Ramos (cell line): ENCODE data around the gene CSRNP3.

Experiments used
- in situ Hi-C: fragments of 300-500 bp; cut with MboI; formaldehyde crosslinking; loops from one replicate; pipeline ENCODE4 v1.14.3; 2022; ENCODE audit warnings: low sequenced_read_pairs; ENCODE audit not compliant: unreplicated experiment

The CSRNP3 gene

DNA sequence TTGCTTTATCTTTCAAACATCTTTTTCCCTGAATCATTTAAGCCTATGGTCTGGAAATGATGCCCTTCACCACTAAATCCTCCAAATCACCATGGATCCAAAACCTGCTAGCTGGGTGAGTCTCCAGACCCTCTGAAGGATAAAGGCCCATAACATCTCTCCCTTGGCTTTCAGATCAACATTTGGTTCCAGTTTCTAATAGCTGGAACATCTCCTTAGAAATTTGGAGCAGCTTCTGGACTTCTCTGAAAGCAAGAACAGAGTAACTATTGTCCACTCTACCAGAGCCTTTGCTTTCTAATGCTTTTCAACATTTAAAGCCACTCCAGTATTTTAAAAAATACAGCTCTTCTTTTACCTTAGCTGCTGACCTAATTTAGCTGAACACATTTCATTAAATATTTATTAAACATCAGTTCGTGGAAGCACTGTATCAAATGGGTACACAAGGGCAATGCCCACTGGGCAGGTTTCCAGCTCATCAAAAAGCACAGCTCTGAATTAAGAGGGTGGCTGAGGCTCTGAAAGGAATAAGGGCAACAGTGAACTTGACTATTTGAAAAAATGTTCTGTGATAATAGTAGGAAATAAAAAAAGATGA lies 249.2 kb downstream of the CSRNP3 start:
- in situ Hi-C loops, result no loop called here

DNA sequence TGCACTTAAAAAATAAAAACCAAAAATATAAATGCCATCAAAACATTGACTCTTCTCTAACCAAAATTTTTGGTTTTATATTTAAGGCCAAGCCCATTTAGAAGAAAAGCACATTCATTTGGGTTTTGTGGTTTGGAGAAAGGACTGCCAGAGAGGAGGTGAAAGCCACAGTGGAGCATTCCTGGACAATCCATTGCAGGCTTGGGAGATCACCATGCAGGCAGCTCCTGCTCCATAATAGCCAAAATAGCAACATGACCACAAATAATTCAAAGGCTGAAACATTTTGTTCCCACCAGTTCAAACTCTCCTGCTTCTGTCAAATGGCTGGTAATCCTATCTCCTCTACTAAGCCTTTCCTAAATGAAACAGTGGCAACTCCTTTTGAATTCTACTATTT lies 251.0 kb downstream of the CSRNP3 start:
- in situ Hi-C loops, result no loop called here

DNA sequence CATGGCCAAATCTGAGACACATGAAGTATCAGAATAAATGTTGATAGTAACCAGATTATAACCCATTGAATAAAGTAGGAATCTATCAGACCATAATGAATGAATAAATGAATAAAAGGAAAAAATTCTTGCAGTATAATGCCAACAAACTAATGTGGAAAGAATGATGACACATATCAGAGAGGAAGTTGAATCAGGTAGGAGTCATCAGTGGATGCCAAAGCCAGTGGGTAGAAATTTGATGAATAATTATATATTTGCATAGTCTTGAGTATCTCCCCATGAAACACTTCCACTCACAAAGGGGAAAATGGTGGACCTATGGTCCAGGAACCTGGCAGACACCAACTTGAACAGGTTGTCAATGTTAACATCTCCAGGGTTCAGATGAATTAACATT lies 255.9 kb downstream of the CSRNP3 start:
- in situ Hi-C loops, result no loop called here
